Measurements from ENCODE around the gene RND3. TPM values are rescaled to one million over a fixed set of nuclear protein-coding genes. Genes with fewer than 3 reads are reported as not detected.

RND3 gene
- total RNA-seq, 4 donors from 2014 or later, result 12.6 to 69.4 (median 41.1) TPM

GRCh38 chr2:150462770-150463169, 24.7 kb downstream of the RND3 start:
- no peaks in the 10 kb centered on the region for H3K4me1 ChIP-seq
- H3K36me3 ChIP-seq, result no peaks in the 10 kb centered on the region
- H3K27ac ChIP-seq, result no peak overlapping the region

GRCh38 chr2:150459281-150459680, 28.2 kb downstream of the RND3 start:
- intact Hi-C loops (cut with DNase I; ENCODE audit: low total_unique reads), result no loop called here
- H3K9me3 ChIP-seq, result no peaks in the 10 kb centered on the region
- DNase-seq, result no peak
- H3K4me3 ChIP-seq, result no peak overlapping the region
- no peaks in the 10 kb centered on the region for H3K27me3 ChIP-seq
- H3K4me1 ChIP-seq, result no peaks in the 10 kb centered on the region
- H3K36me3 ChIP-seq, result no peaks in the 10 kb centered on the region
- TF ChIP-seq POLR2A (IDR thresholded peaks at IDR 0.05) (no peak), CTCF (IDR thresholded peaks at IDR 0.05) (no peak)
- H3K27ac ChIP-seq, result no peak overlapping the region

More at GRCh38 chr2:150462770-150463169, 24.7 kb downstream of the RND3 start:
- Histone ChIP-seq H3K4me3 (no peak overlapping the region), H3K9me3 (no peaks in the 10 kb centered on the region), H3K27me3 (no peaks in the 10 kb centered on the region)
- DNase-seq, result no peak
- TF ChIP-seq POLR2A (IDR thresholded peaks at IDR 0.05) (no peak), CTCF (IDR thresholded peaks at IDR 0.05) (no peak)
- intact Hi-C loops (cut with DNase I; ENCODE audit: low total_unique reads), result no loop called here

- TF ChIP-seq POLR2A (IDR thresholded peaks at IDR 0.05), result no peak
- no peak for TF ChIP-seq CTCF (IDR thresholded peaks at IDR 0.05)
- no peaks in the 10 kb centered on the region for H3K9me3 ChIP-seq
- no peak overlapping the region for H3K27ac ChIP-seq
- H3K4me1 ChIP-seq, result no peaks in the 10 kb centered on the region
- H3K4me3 ChIP-seq, result no peak overlapping the region
- no peaks in the 10 kb centered on the region for H3K36me3 ChIP-seq
- no peak for DNase-seq
- H3K27me3 ChIP-seq, result no peaks in the 10 kb centered on the region
- intact Hi-C loops (cut with DNase I; ENCODE audit: low total_unique reads), result no loop called here
These were observed 36.7 kb downstream of the RND3 start for GRCh38 chr2:150450765-150451164.

GRCh38 chr2:150449856-150450255, 37.6 kb downstream of the RND3 start:
- no peak for DNase-seq
- H3K27me3 ChIP-seq, result no peaks in the 10 kb centered on the region
- TF ChIP-seq CTCF (IDR thresholded peaks at IDR 0.05) (no peak), POLR2A (IDR thresholded peaks at IDR 0.05) (no peak)
- intact Hi-C loops (cut with DNase I; ENCODE audit: low total_unique reads), result no loop called here
- no peaks in the 10 kb centered on the region for H3K4me1 ChIP-seq
- no peak overlapping the region for H3K27ac ChIP-seq
- no peaks in the 10 kb centered on the region for H3K9me3 ChIP-seq
- no peak overlapping the region for H3K4me3 ChIP-seq
- no peaks in the 10 kb centered on the region for H3K36me3 ChIP-seq

GRCh38 chr2:150445398-150445797, 42.1 kb downstream of the RND3 start:
- no peak for DNase-seq
- H3K27me3 ChIP-seq, result no peaks in the 10 kb centered on the region
- no peak overlapping the region for H3K27ac ChIP-seq
- no peak overlapping the region for H3K4me3 ChIP-seq
- no peak for TF ChIP-seq CTCF (IDR thresholded peaks at IDR 0.05)
- no peak for TF ChIP-seq POLR2A (IDR thresholded peaks at IDR 0.05)
- no peaks in the 10 kb centered on the region for H3K36me3 ChIP-seq
- intact Hi-C loops (cut with DNase I; ENCODE audit: low total_unique reads), result no loop called here
- no peaks in the 10 kb centered on the region for H3K9me3 ChIP-seq
- no peaks in the 10 kb centered on the region for H3K4me1 ChIP-seq
